ENCODE measurements around the gene ANKRD66. TPM values are rescaled to one million over a fixed set of nuclear protein-coding genes. Genes with fewer than 3 reads are reported as not detected.

Gene ANKRD66
- total RNA-seq, 2 donors from 2014 or later, result not detected

Other genes starting within 250 kb of the ANKRD66 start
- not detected for gene CYP39A1, start 94.1 kb upstream of the ANKRD66 start, total RNA-seq
- gene SLC25A27, start 94.0 kb upstream of the ANKRD66 start, total RNA-seq, result 1 to 10 TPM; 1.1 to 2.5 TPM
- gene TDRD6, start 59.0 kb upstream of the ANKRD66 start, total RNA-seq, result not detected
- gene PLA2G7, start 11.6 kb upstream of the ANKRD66 start, total RNA-seq, result not detected
- not detected for gene MEP1A, start 46.5 kb downstream of the ANKRD66 start, total RNA-seq
- gene ADGRF5, start 175.0 kb downstream of the ANKRD66 start, total RNA-seq, result not detected

All from activated T-cell treated with anti-CD3 and anti-CD28 coated beads, Interleukin-2, amount 50 U/mL, for 72 hours (primary cell).